Stimulated activated naive B cell treated with anti-CD40 and anti-IgM and Interleukin-4, amounts not matched to agents 10 μg/mL and 1 μg/mL and 100 μg/mL, for 72 hours (primary cell): ENCODE measurements around the gene RAD51B.
"Not testable (repeated sequence)": the region's sequence is repeated elsewhere in the genome, so short reads cannot be mapped to it uniquely, and the experiment has no call there.

Experiments used
- ATAC-seq, 2 donors: fragments of 150-1000 bp; cut with Tn5 transposase; replicated peaks; 2 replicates each; pipeline ENCODE4 v1.10.0; 2021; ENCODE audit warnings: moderate library complexity in 1 of 2
- DNase-seq: peaks from one replicate; pipeline ENCODE4 v3.0.0; 2021
- H3K27ac Mint-ChIP-seq: one replicate; pipeline ENCODE4 v1.8.0; 2022; ENCODE audit warnings: mild to moderate bottlenecking, mixed read lengths
- H3K27me3 Mint-ChIP-seq, 2 donors: one replicate each; pipeline ENCODE4 v1.8.0; 2022; ENCODE audit warnings: mixed read lengths in 2 of 2
- H3K36me3 Mint-ChIP-seq, 2 donors: one replicate each; pipeline ENCODE4 v1.8.0; 2022; ENCODE audit warnings: mixed read lengths in 2 of 2, mild to moderate bottlenecking in 1 of 2
- H3K4me1 Mint-ChIP-seq, 2 donors: one replicate each; pipeline ENCODE4 v1.8.0; 2022; ENCODE audit warnings: mixed read lengths in 2 of 2, mild to moderate bottlenecking in 1 of 2
- H3K4me3 Mint-ChIP-seq, 2 donors: one replicate each; pipeline ENCODE4 v1.8.0; 2022; ENCODE audit warnings: mild to moderate bottlenecking in 2 of 2, mixed read lengths in 2 of 2, moderate library complexity in 1 of 2
- H3K9me3 Mint-ChIP-seq, 2 donors: one replicate each; pipeline ENCODE4 v1.8.0; 2022; ENCODE audit warnings: mixed read lengths in 2 of 2, mild to moderate bottlenecking in 1 of 2

Gene RAD51B

GRCh38 chr14:68249661-68250451, 430.3 kb downstream of the RAD51B start:
- ATAC-seq (peak; percentile 15 to 19), DNase-seq (no peak)
- H3K36me3 Mint-ChIP-seq, result peaks cover 2 to 5% of the 10 kb centered on the region in 2 donors
- peak overlapping the region; percentile 1 to 24 for H3K4me3 Mint-ChIP-seq
- H3K27ac Mint-ChIP-seq, result peak overlapping the region; percentile 86
- H3K27me3 Mint-ChIP-seq, result no peaks in the 10 kb centered on the region
- peaks cover 50 to 94% of the 10 kb centered on the region in 2 donors for H3K4me1 Mint-ChIP-seq
- peaks cover 0 to under 1% of the 10 kb centered on the region in 2 donors for H3K9me3 Mint-ChIP-seq

GRCh38 chr14:68250927-68251768, 431.6 kb downstream of the RAD51B start:
- DNase-seq (no peak), ATAC-seq (peak; percentile 17 to 26)
- Mint-ChIP-seq H3K4me3 (peak overlapping the region in 1 of 2 donors; percentile 12), H3K27me3 (no peaks in the 10 kb centered on the region), H3K36me3 (peaks cover 4% of the 10 kb centered on the region in 2 donors), H3K9me3 (peaks cover 0 to 2% of the 10 kb centered on the region in 2 donors), H3K4me1 (peaks cover 47 to 94% of the 10 kb centered on the region in 2 donors), H3K27ac (peak overlapping the region; percentile 86)

- peak overlapping the region in 1 of 2 donors; percentile 12 for H3K4me3 Mint-ChIP-seq
- peak; percentile 52 to 56 for ATAC-seq
- DNase-seq, result no peak
- peaks cover 4 to 10% of the 10 kb centered on the region in 2 donors for H3K36me3 Mint-ChIP-seq
- no peaks in the 10 kb centered on the region for H3K27me3 Mint-ChIP-seq
- H3K4me1 Mint-ChIP-seq, result peaks cover 49 to 94% of the 10 kb centered on the region in 2 donors
- H3K9me3 Mint-ChIP-seq, result peaks cover 0 to 2% of the 10 kb centered on the region in 2 donors
- H3K27ac Mint-ChIP-seq, result peak overlapping the region; percentile 86
Measured at GRCh38 chr14:68251769-68252100, 432.2 kb downstream of the RAD51B start.

GRCh38 chr14:68253160-68253780, 433.7 kb downstream of the RAD51B start:
- no peak overlapping the region for H3K4me3 Mint-ChIP-seq
- H3K36me3 Mint-ChIP-seq, result peaks cover 5 to 14% of the 10 kb centered on the region in 2 donors
- H3K9me3 Mint-ChIP-seq, result peaks cover 0 to 2% of the 10 kb centered on the region in 2 donors
- peak overlapping the region; percentile 57 for H3K27ac Mint-ChIP-seq
- no peak for ATAC-seq
- no peak for DNase-seq
- no peaks in the 10 kb centered on the region for H3K27me3 Mint-ChIP-seq
- H3K4me1 Mint-ChIP-seq, result peaks cover 46 to 84% of the 10 kb centered on the region in 2 donors

- Mint-ChIP-seq H3K36me3 (peaks cover 9 to 21% of the 10 kb centered on the region in 2 donors), H3K27ac (peak overlapping the region; percentile 49), H3K4me3 (no peak overlapping the region), H3K27me3 (no peaks in the 10 kb centered on the region), H3K4me1 (peaks cover 44 to 84% of the 10 kb centered on the region in 2 donors), H3K9me3 (peaks cover 4 to 5% of the 10 kb centered on the region in 2 donors)
- no peak for ATAC-seq
- no peak for DNase-seq
Measured at GRCh38 chr14:68253878-68254528, 434.4 kb downstream of the RAD51B start.

- H3K9me3 Mint-ChIP-seq, result peaks cover 4 to 6% of the 10 kb centered on the region in 2 donors
- no peak for DNase-seq
- ATAC-seq, result no peak
- H3K27ac Mint-ChIP-seq, result peak overlapping the region; percentile 60
- peaks cover 10 to 21% of the 10 kb centered on the region in 2 donors for H3K36me3 Mint-ChIP-seq
- H3K4me3 Mint-ChIP-seq, result peak overlapping the region in 1 of 2 donors; percentile 1
- no peaks in the 10 kb centered on the region for H3K27me3 Mint-ChIP-seq
- peaks cover 42 to 81% of the 10 kb centered on the region in 2 donors for H3K4me1 Mint-ChIP-seq
Measured at GRCh38 chr14:68254669-68255527, 435.3 kb downstream of the RAD51B start.

- H3K27me3 Mint-ChIP-seq, result no peaks in the 10 kb centered on the region
- H3K4me1 Mint-ChIP-seq, result peaks cover 43 to 81% of the 10 kb centered on the region in 2 donors
- no peak for ATAC-seq
- no peak for DNase-seq
- H3K9me3 Mint-ChIP-seq, result peaks cover 4 to 8% of the 10 kb centered on the region in 2 donors
- H3K4me3 Mint-ChIP-seq, result no peak overlapping the region
- peak overlapping the region; percentile 26 for H3K27ac Mint-ChIP-seq
- peaks cover 14 to 25% of the 10 kb centered on the region in 2 donors for H3K36me3 Mint-ChIP-seq
Measured at GRCh38 chr14:68255693-68256178, 436.2 kb downstream of the RAD51B start.

GRCh38 chr14:68257969-68258368, 438.4 kb downstream of the RAD51B start:
- no peak overlapping the region for H3K4me3 Mint-ChIP-seq
- peaks cover 14 to 25% of the 10 kb centered on the region in 2 donors for H3K36me3 Mint-ChIP-seq
- H3K9me3 Mint-ChIP-seq, result peaks cover 4 to 8% of the 10 kb centered on the region in 2 donors
- peak overlapping the region; percentile 25 for H3K27ac Mint-ChIP-seq
- H3K4me1 Mint-ChIP-seq, result peaks cover 43 to 81% of the 10 kb centered on the region in 2 donors
- DNase-seq (no peak), ATAC-seq (peak in 1 of 2 donors; percentile 28)
- H3K27me3 Mint-ChIP-seq, result no peaks in the 10 kb centered on the region

- Mint-ChIP-seq H3K4me1 (peaks cover 44 to 83% of the 10 kb centered on the region in 2 donors), H3K27ac (peak overlapping the region; percentile 65), H3K36me3 (peaks cover 14 to 29% of the 10 kb centered on the region in 2 donors)
- not testable (repeated sequence) for DNase-seq, ATAC-seq, H3K4me3 Mint-ChIP-seq, H3K9me3 Mint-ChIP-seq, H3K27me3 Mint-ChIP-seq
Measured at GRCh38 chr14:68258995-68259394, 439.4 kb downstream of the RAD51B start.

- Mint-ChIP-seq H3K27ac (peak overlapping the region; percentile 21), H3K36me3 (peaks cover 11 to 25% of the 10 kb centered on the region in 2 donors), H3K9me3 (peaks cover 4 to 6% of the 10 kb centered on the region in 2 donors), H3K4me3 (no peak overlapping the region), H3K4me1 (peaks cover 48 to 82% of the 10 kb centered on the region in 2 donors), H3K27me3 (no peaks in the 10 kb centered on the region)
- no peak for DNase-seq
- ATAC-seq, result no peak
Measured at GRCh38 chr14:68260121-68260520, 440.5 kb downstream of the RAD51B start.

- Mint-ChIP-seq H3K4me3 (peak overlapping the region in 1 of 2 donors; percentile 48), H3K4me1 (peaks cover 47 to 77% of the 10 kb centered on the region in 2 donors), H3K27ac (peak overlapping the region; percentile 92)
Measured at GRCh38 chr14:68261092-68261842, 441.7 kb downstream of the RAD51B start.

GRCh38 chr14:68262567-68262966, 443.0 kb downstream of the RAD51B start:
- peaks cover 4 to 6% of the 10 kb centered on the region in 2 donors for H3K9me3 Mint-ChIP-seq
- no peak overlapping the region for H3K4me3 Mint-ChIP-seq
- peak overlapping the region; percentile 92 for H3K27ac Mint-ChIP-seq
- ATAC-seq (no peak), DNase-seq (no peak)
- no peaks in the 10 kb centered on the region for H3K27me3 Mint-ChIP-seq
- H3K4me1 Mint-ChIP-seq, result peaks cover 44 to 79% of the 10 kb centered on the region in 2 donors
- peaks cover 11 to 15% of the 10 kb centered on the region in 2 donors for H3K36me3 Mint-ChIP-seq

More at GRCh38 chr14:68261092-68261842, 441.7 kb downstream of the RAD51B start:
- Mint-ChIP-seq H3K9me3 (peaks cover 4 to 6% of the 10 kb centered on the region in 2 donors), H3K36me3 (peaks cover 11 to 24% of the 10 kb centered on the region in 2 donors), H3K27me3 (no peaks in the 10 kb centered on the region)
- no peak for DNase-seq
- ATAC-seq, result peak; percentile 47 to 65
